Bronchial epithelial cell (primary cell): Measurements from ENCODE around the gene PHACTR3. TPM values are rescaled to one million over a fixed set of nuclear protein-coding genes. Genes with fewer than 3 reads are reported as not detected.
"Not testable (repeated sequence)": the region's sequence is repeated elsewhere in the genome, so short reads cannot be mapped to it uniquely, and the experiment has no call there.

Experiments used
- DNase-seq: peaks from one replicate; pipeline ENCODE4 v3.0.0-alpha.2; 2010; ENCODE audit warnings: low read depth
- FAIRE-seq: peaks from 2 replicates; lab custom pipeline; 2011; peaks lifted over from hg19 to GRCh38; lab: Jason Lieb, UNC
- H3K27me3 ChIP-seq: 2 replicates; pipeline ENCODE4 v1.5.1; 2011; ENCODE audit warnings: low read length; ENCODE audit not compliant: control insufficient read depth, insufficient read depth
- H3K36me3 ChIP-seq: 2 replicates; pipeline ENCODE4 v1.5.1; 2011; ENCODE audit warnings: low read length; ENCODE audit not compliant: control insufficient read depth, insufficient read depth
- H3K4me3 ChIP-seq: 2 replicates; pipeline ENCODE4 v1.5.1; 2011; ENCODE audit warnings: mild to moderate bottlenecking, low read depth, low read length, control low read depth
- CTCF ChIP-seq: IDR thresholded peaks from 2 replicates; pipeline ENCODE4 v1.5.1; 2011; ENCODE audit warnings: mild to moderate bottlenecking, moderate library complexity, low read length, control low read depth, inconsistent platforms; ENCODE audit not compliant: insufficient read depth, severe bottlenecking
- total RNA-seq: library from RNA; depleted of rRNA; stranded (reverse); fragments of >200 nt; gene quantifications from 2 replicates; pipeline ENCODE4 v1.2.1, GENCODE V29; 2014

Gene PHACTR3
- total RNA-seq, 1 donor from 2014 or later: 15.0 TPM

- FAIRE-seq (no peak), DNase-seq (no peak)
- no peaks in the 10 kb centered on the region for H3K27me3 ChIP-seq
- no peak overlapping the region for H3K4me3 ChIP-seq
- no peak for TF ChIP-seq CTCF
- no peaks in the 10 kb centered on the region for H3K36me3 ChIP-seq
These were observed 10.4 kb downstream of the PHACTR3 start for GRCh38 chr20:59614714-59615113.

GRCh38 chr20:59616306-59616705, 12.0 kb downstream of the PHACTR3 start:
- no peak for TF ChIP-seq CTCF
- FAIRE-seq (no peak), DNase-seq (no peak)
- Histone ChIP-seq H3K4me3 (no peak overlapping the region), H3K36me3 (no peaks in the 10 kb centered on the region), H3K27me3 (no peaks in the 10 kb centered on the region)

- Histone ChIP-seq H3K4me3 (no peak overlapping the region), H3K27me3 (no peaks in the 10 kb centered on the region), H3K36me3 (no peaks in the 10 kb centered on the region)
- no peak for FAIRE-seq
- TF ChIP-seq CTCF: no peak
- DNase-seq: no peak
These were observed 12.9 kb downstream of the PHACTR3 start for GRCh38 chr20:59617221-59617620.

- Histone ChIP-seq H3K36me3 (no peaks in the 10 kb centered on the region), H3K4me3 (no peak overlapping the region), H3K27me3 (no peaks in the 10 kb centered on the region)
- FAIRE-seq: no peak
- TF ChIP-seq CTCF: no peak
- no peak for DNase-seq
These were observed 13.8 kb downstream of the PHACTR3 start for GRCh38 chr20:59618131-59618530.

- not testable (repeated sequence) for H3K4me3 ChIP-seq, H3K36me3 ChIP-seq, FAIRE-seq, DNase-seq, H3K27me3 ChIP-seq
These were observed 14.2 kb downstream of the PHACTR3 start for GRCh38 chr20:59618585-59618984.

- no peak for DNase-seq
- no peak for FAIRE-seq
- no peak overlapping the region for H3K4me3 ChIP-seq
- no peaks in the 10 kb centered on the region for H3K27me3 ChIP-seq
- H3K36me3 ChIP-seq: no peaks in the 10 kb centered on the region
- TF ChIP-seq CTCF: no peak
These were observed 16.6 kb downstream of the PHACTR3 start for GRCh38 chr20:59620860-59621505.
